ENCODE results near the gene KDM4B. TPM values are rescaled to one million over a fixed set of nuclear protein-coding genes. Genes with fewer than 3 reads are reported as not detected.

The KDM4B gene
- total RNA-seq, 2 donors from 2014 or later = 27.8 to 38.5 TPM

DNA sequence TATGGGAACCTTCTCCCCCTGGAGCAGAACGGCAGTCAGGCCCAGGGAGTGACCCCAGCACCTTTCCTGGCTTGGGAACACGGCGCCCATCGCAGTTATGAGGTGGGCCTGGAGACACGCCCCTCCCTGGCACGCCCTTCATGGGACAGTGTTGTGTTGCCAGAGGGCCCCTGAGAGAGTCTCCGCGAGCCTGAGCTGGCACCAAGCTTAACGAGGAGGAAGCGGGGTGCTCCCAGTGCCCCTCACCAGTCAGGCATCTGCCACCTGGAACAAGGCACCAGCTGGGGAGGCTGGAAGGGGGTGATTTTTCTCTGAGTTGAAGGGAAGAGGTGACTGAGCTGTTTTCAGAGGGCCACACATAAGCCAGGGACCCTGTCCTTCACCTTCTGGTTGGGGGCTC lies 180.6 kb downstream of the KDM4B start:
- no peaks in the 10 kb centered on the region for H3K4me1 ChIP-seq (ENCODE audit: control insufficient read depth, insufficient read depth, low read length)
- Mint-ChIP-seq H3K4me3 (no peak overlapping the region), H3K36me3 (ENCODE audit: low read depth) (peaks cover 25% of the 10 kb centered on the region), H3K27me3 (ENCODE audit: insufficient read depth) (no peaks in the 10 kb centered on the region), H3K4me1 (peaks cover 3% of the 10 kb centered on the region), H3K9me3 (no peaks in the 10 kb centered on the region), H3K27ac (no peak overlapping the region)
- H3K36me3 ChIP-seq (ENCODE audit: control insufficient read depth, insufficient read depth, low read length) = peaks cover 5% of the 10 kb centered on the region
- DNase-seq = no peak
- 95% methylated on average over 7 to 10 of the region's 10 CpGs for WGBS, 2 experiments (ENCODE audit: insufficient coverage in 1 of 2, insufficient read length in 1 of 2)
- H3K9me3 ChIP-seq (ENCODE audit: control insufficient read depth, low read length) = no peaks in the 10 kb centered on the region
- no peak overlapping the region for H3K9ac ChIP-seq (ENCODE audit: extremely low read depth, low read length, poor library complexity, severe bottlenecking)
- H3K27ac ChIP-seq (ENCODE audit: low read depth, low read length) = peak overlapping the region; percentile 76
- TF ChIP-seq, protein P1, sequence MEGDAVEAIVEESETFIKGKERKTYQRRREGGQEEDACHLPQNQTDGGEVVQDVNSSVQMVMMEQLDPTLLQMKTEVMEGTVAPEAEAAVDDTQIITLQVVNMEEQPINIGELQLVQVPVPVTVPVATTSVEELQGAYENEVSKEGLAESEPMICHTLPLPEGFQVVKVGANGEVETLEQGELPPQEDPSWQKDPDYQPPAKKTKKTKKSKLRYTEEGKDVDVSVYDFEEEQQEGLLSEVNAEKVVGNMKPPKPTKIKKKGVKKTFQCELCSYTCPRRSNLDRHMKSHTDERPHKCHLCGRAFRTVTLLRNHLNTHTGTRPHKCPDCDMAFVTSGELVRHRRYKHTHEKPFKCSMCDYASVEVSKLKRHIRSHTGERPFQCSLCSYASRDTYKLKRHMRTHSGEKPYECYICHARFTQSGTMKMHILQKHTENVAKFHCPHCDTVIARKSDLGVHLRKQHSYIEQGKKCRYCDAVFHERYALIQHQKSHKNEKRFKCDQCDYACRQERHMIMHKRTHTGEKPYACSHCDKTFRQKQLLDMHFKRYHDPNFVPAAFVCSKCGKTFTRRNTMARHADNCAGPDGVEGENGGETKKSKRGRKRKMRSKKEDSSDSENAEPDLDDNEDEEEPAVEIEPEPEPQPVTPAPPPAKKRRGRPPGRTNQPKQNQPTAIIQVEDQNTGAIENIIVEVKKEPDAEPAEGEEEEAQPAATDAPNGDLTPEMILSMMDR (conservative IDR thresholded peaks at IDR 0.05) = no peak
- H3K27me3 ChIP-seq (ENCODE audit: control insufficient read depth, insufficient read depth, low read length, poor library complexity, severe bottlenecking) = no peaks in the 10 kb centered on the region
- no peak overlapping the region for H3K4me3 ChIP-seq (ENCODE audit: low read length)

DNA sequence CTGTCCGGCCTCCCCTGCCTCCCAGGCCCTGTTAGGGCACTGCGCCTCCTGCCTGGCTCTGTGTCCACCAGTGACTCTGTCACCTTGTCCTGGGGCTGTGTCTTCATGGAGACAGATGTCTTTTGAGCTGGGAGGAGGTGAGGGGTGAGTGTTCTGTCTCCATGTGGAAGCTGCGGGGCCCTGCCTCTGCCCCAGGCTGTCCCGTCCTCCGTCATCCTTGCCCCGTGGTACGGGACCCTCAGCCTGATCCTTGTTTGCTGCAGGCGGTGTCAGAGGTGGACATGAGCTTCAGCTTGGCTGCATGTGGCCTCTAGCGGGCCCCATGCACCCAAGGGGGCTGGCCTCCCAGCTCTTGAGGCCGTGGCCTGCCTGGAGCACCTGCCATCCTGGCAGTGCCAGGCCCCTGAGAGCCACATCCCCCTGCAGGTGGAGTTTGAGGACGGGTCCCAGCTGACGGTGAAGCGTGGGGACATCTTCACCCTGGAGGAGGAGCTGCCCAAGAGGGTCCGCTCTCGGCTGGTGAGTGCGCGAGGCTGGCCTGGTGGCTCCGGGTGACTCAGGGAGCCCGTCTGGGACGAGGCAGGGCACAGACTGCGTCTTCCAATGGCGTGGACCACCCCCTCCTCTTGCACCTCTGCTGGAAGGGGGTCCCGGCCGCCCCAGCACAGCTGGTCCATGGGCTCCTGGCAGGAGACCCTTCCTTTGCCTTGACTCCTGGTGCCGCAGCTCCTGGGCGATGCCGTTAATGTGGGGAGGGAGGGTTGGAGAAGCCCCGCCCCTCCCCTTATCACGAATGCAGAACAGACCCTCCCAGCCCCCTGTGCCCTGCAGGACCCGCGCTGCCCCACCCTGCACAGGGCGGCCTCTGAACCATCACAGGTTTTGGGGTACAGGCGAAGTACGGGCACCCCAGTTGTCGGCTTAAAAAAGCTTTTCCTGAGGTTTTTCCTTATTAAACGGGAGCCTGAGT lies 181.3 kb downstream of the KDM4B start:
- TF ChIP-seq, protein P1 (conservative IDR thresholded peaks at IDR 0.05) = no peak
- H3K9ac ChIP-seq (ENCODE audit: extremely low read depth, low read length, poor library complexity, severe bottlenecking) = no peak overlapping the region
- peaks cover 5% of the 10 kb centered on the region for H3K36me3 ChIP-seq (ENCODE audit: control insufficient read depth, insufficient read depth, low read length)
- Mint-ChIP-seq H3K4me3 (no peak overlapping the region), H3K27ac (no peak overlapping the region), H3K36me3 (ENCODE audit: low read depth) (peaks cover 25% of the 10 kb centered on the region), H3K27me3 (ENCODE audit: insufficient read depth) (no peaks in the 10 kb centered on the region), H3K4me1 (peaks cover 3% of the 10 kb centered on the region), H3K9me3 (no peaks in the 10 kb centered on the region)
- H3K4me1 ChIP-seq (ENCODE audit: control insufficient read depth, insufficient read depth, low read length) = no peaks in the 10 kb centered on the region
- no peak for DNase-seq
- no peak overlapping the region for H3K4me3 ChIP-seq (ENCODE audit: low read length)
- H3K9me3 ChIP-seq (ENCODE audit: control insufficient read depth, low read length) = no peaks in the 10 kb centered on the region
- 80 to 86% methylated on average over 22 to 34 of the region's 36 CpGs for WGBS, 2 experiments (ENCODE audit: insufficient coverage in 1 of 2, insufficient read length in 1 of 2)
- H3K27me3 ChIP-seq (ENCODE audit: control insufficient read depth, insufficient read depth, low read length, poor library complexity, severe bottlenecking) = no peaks in the 10 kb centered on the region
- peak overlapping the region; percentile 76 for H3K27ac ChIP-seq (ENCODE audit: low read depth, low read length)

DNA sequence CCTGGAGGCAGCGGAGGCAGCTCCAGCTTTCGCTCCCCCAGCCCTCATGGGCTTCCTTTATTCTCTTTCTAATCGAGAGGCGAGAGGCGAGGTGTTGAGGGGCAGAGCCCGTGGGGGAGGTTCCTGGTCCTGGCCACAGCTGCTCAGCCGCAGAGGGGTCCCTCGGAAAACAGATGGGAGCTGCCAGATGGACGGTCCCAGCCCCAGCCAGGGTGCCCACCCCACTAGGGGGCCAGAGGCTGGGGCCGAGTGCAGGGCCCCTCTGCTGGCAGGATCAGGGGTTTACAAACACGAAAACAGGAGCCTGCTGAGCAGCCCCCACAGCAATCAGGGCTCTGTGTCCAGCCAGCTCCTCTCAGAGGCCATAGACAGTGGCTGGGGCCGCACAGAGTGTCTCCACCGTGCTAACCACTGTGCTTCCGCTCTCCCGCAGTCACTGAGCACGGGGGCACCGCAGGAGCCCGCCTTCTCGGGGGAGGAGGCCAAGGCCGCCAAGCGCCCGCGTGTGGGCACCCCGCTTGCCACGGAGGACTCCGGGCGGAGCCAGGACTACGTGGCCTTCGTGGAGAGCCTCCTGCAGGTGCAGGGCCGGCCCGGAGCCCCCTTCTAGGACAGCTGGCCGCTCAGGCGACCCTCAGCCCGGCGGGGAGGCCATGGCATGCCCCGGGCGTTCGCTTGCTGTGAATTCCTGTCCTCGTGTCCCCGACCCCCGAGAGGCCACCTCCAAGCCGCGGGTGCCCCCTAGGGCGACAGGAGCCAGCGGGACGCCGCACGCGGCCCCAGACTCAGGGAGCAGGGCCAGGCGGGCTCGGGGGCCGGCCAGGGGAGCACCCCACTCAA lies 182.2 kb downstream of the KDM4B start:
- Mint-ChIP-seq H3K27ac (no peak overlapping the region), H3K9me3 (peaks cover 2% of the 10 kb centered on the region), H3K4me3 (no peak overlapping the region), H3K4me1 (peaks cover 8% of the 10 kb centered on the region), H3K36me3 (ENCODE audit: low read depth) (peaks cover 20% of the 10 kb centered on the region), H3K27me3 (ENCODE audit: insufficient read depth) (no peaks in the 10 kb centered on the region)
- peak overlapping the region; percentile 76 for H3K27ac ChIP-seq (ENCODE audit: low read depth, low read length)
- no peaks in the 10 kb centered on the region for H3K4me1 ChIP-seq (ENCODE audit: control insufficient read depth, insufficient read depth, low read length)
- no peaks in the 10 kb centered on the region for H3K27me3 ChIP-seq (ENCODE audit: control insufficient read depth, insufficient read depth, low read length, poor library complexity, severe bottlenecking)
- no peak overlapping the region for H3K4me3 ChIP-seq (ENCODE audit: low read length)
- H3K9me3 ChIP-seq (ENCODE audit: control insufficient read depth, low read length) = no peaks in the 10 kb centered on the region
- H3K9ac ChIP-seq (ENCODE audit: extremely low read depth, low read length, poor library complexity, severe bottlenecking) = no peak overlapping the region
- no peak for DNase-seq
- 90 to 92% methylated on average over 46 to 52 of the region's 52 CpGs for WGBS, 2 experiments (ENCODE audit: insufficient coverage in 1 of 2, insufficient read length in 1 of 2)
- H3K36me3 ChIP-seq (ENCODE audit: control insufficient read depth, insufficient read depth, low read length) = peaks cover 5% of the 10 kb centered on the region
- TF ChIP-seq, protein P1 (conservative IDR thresholded peaks at IDR 0.05) = peak; percentile 49
